LNCaP clone FGC (cell line): ENCODE results near the gene MMP23B.
"Not testable (repeated sequence)": the region's sequence is repeated elsewhere in the genome, so short reads cannot be mapped to it uniquely, and the experiment has no call there.

Source experiments
- DNase-seq: peaks from one replicate; pipeline ENCODE4 v3.0.0-alpha.2; 2011; ENCODE audit warnings: low read depth
- H3K4me3 ChIP-seq: 2 replicates; pipeline ENCODE4 v1.5.1; 2011; ENCODE audit warnings: mild to moderate bottlenecking, low read depth, low read length, control low read depth
- TF ChIP-seq, protein P1 (sequence below): IDR thresholded peaks from 2 replicates; pipeline ENCODE4 v1.5.1; 2012; ENCODE audit warnings: mild to moderate bottlenecking; ENCODE audit not compliant: control insufficient read depth, insufficient read depth; ENCODE audit errors: extremely low read depth

MMP23B gene

DNA sequence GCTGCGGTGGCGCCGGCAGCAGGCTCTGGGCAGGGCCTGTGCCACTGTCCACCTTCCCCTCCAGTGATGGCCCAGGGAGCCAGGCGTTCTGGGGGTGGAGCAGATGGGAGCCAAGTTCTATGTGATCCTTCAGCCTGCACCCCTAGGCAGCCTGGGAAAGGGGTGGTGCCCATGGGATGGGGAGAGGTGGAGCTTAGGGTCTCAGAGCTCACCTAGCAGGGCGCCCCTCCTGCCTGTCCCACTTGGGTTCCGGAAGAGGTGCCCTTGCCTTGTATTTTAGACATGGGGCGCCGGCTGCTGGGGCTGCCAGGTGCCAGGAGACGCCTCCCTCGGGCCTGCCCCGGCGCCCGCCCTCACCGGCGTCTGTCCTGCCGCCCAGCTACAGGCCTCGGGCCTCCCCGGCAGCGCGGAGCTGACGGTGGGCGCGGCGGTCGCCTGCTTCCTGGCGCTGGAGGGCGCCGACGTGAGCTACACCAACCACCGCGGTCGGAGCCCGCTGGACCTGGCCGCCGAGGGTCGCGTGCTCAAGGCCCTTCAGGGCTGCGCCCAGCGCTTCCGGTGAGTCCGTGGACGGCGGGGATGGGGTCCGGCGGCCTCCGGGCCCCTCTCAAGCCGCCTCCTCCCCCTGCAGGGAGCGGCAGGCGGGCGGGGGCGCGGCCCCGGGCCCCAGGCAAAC lies 3.1 kb upstream of the MMP23B start:
- no peak for DNase-seq
- TF ChIP-seq, protein P1, sequence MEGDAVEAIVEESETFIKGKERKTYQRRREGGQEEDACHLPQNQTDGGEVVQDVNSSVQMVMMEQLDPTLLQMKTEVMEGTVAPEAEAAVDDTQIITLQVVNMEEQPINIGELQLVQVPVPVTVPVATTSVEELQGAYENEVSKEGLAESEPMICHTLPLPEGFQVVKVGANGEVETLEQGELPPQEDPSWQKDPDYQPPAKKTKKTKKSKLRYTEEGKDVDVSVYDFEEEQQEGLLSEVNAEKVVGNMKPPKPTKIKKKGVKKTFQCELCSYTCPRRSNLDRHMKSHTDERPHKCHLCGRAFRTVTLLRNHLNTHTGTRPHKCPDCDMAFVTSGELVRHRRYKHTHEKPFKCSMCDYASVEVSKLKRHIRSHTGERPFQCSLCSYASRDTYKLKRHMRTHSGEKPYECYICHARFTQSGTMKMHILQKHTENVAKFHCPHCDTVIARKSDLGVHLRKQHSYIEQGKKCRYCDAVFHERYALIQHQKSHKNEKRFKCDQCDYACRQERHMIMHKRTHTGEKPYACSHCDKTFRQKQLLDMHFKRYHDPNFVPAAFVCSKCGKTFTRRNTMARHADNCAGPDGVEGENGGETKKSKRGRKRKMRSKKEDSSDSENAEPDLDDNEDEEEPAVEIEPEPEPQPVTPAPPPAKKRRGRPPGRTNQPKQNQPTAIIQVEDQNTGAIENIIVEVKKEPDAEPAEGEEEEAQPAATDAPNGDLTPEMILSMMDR: no peak
- H3K4me3 ChIP-seq: no peak overlapping the region

DNA sequence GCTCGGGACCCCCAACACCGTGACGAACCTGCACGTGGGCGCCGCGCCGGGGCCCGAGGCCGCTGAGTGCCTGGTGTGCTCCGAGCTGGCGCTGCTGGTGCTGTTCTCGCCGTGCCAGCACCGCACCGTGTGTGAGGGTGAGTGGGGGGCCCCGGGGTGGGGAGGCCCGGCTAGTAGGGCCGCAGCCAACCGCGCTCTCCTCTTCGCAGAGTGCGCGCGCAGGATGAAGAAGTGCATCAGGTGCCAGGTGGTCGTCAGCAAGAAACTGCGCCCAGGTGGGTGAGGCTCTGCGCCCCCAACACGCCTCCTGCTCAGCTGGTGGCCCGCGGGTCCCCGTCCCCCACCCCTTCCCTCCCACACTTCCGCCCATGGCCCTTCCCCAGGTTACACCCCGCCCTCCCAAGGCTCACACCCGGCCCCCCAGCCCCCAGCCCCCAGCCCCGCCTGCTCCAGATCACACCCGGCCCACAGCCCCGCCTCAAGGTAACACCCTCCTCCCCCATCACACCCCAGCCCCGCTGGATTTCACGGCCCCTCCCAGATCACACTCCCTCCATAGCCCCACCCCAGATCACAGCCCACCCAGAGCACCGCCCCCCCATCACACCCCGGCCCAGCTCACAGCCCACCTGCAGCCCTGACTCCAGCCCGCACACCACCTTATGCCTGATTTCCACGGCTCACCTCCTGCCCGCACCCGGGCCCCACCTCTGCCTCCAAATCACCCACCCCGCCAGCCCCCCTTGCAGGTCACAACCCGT lies 2.4 kb upstream of the MMP23B start:
- H3K4me3 ChIP-seq: no peak overlapping the region
- TF ChIP-seq, protein P1: no peak
- no peak for DNase-seq

DNA sequence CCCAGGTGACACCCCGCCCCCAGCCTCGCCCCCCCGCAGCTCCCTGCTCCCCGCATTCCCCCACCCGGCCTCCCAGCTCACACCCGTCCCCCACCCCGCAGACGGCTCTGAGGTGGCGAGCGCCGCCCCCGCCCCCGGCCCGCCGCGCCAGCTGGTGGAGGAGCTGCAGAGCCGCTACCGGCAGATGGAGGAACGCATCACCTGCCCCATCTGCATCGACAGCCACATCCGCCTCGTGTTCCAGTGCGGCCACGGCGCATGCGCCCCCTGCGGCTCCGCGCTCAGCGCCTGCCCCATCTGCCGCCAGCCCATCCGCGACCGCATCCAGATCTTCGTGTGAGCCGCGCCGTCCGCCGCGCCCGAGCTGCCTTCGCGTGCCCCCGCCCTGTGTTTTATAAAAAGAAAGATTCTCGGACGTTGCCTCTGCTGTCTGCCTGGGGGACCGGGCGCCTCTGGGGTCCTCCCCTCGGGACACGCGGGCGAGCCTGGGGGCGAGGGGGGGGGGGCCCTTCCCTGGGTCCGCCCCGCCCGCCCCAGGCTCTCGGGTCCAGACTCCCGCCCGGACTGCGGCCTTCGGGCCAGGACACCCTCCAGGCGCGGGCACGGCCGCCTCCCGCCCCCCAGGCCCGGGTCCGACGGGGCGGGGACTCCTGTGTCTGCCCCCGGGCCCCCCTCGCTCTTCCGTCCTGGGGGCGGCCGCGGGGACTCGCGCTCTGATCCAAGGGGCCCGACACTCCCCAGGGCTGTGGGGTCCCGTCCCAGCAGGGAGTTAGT lies 1.6 kb upstream of the MMP23B start:
- no peak for DNase-seq
- no peak overlapping the region for H3K4me3 ChIP-seq
- TF ChIP-seq, protein P1: no peak

DNA sequence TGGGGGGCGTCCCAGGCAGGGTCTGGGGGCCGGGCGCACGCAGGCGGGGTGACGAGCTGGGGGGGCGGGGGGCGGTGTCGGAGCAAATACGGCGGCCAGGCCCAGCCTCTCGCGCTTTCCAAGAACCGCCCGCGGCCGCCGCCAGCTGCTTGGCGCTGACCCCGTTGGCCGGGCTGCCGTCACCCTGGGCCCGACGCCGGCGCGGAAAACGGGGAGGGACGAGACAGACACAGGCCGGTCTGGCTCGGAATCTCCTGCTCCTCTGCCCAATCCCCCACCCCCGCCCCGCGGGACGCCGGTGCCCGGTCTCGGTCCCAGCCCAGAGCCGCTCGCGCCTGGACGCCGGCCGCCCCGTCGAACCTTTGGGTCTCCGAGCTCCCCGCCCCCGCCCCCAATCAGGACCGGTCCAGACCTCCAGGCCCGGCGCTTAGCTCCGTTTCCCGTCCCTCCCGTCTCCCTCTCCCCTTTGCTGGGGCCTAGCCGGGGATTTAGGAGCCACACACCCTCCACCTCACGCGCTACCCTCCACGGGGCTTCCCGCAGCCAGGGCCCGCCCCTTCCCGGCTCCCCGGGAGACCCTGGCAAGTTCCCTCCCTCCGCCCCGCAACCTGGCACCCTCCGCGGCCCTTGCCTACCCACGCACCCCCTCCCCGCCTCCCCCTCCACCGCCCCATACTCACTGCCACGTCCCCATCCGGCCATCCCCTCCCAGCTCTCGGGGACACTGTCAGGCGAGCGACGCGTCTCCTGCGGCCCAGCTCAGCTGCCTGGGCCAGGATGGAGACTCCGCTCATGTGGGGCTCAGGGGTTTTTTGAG lies 800 bp upstream of the MMP23B start:
- no peak overlapping the region for H3K4me3 ChIP-seq
- DNase-seq: no peak
- TF ChIP-seq, protein P1: no peak

DNA sequence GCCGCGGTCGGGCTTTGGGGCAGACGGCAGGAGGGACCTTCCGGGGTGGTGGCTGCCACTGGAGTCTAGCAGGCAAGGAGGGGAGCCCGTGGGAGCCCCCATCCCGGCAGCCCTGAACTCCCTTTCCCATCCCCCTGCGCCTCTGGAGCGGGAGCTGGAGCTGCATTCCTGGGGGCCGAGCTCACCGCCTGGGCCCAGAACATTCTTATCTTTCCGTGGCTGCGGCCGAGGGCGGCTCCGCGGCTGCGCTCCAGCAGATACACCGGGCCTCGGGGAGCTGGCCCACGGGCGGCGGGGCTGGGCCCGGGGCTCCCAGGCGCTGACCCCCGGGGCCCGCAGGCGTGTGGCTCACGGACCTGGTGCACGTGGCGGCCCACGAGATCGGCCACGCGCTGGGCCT lies 1.4 kb downstream of the MMP23B start:
- not testable (repeated sequence) for H3K4me3 ChIP-seq, DNase-seq

DNA sequence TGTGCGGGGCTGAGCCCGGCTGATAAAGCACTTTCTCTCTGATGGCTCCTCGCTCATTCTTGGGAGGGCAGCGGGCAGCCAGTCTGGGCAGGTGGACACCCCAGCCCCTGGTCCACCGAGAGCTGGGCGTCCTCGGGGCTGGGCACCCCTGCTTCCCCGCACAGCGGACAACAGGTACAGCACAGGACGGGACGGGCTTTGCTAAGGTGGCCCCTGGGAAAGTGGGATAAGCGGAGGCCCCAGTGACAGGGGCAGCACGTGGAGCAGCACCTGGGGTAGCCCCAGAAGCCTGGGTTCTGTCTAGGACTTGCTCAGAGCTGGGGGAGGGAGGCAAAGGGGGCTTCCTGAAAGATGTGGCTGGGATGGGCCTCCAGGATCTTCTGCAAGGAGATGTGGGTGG lies 2.6 kb downstream of the MMP23B start:
- DNase-seq, H3K4me3 ChIP-seq: not testable (repeated sequence)

DNA sequence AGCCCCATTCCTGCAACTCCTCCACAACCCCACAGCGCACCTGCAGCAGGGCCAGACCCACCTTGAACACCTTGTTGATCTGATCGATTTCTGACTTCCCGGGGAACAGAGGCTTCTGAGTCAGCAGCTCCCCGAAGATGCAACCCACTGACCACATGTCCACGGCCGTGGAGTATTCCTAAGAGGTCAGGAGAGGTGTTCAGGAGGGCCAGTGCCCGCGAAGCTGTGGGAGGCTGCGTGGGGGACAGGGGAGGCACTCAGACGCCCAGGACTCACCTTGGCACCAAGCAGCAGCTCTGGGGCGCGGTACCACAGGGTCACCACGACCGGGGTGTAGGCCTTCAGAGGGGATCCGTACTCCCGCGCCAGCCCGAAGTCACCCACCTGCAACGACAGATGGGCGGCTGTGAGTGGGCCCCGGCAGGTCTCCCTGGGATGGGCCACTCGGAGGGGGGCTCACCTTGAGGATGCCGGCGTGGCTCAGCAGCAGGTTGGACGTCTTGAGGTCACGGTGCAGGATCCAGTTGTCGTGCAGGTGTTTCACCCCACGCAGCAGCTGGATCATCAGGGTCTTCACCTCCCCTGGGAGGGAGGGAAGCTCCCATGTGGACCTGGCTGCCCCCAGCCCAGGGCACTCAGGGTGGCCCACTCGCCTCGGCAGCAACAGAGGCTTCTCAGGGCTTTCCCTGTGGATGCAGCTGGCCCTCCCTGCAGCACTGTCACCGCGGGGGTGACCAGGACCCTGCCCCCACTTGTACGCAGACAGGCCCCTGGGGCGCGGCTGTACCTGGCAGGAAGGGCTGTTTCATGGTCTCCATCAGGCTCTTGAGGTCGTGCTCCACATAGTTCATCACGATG lies 4.9 kb downstream of the MMP23B start:
- DNase-seq, H3K4me3 ChIP-seq: not testable (repeated sequence)

DNA sequence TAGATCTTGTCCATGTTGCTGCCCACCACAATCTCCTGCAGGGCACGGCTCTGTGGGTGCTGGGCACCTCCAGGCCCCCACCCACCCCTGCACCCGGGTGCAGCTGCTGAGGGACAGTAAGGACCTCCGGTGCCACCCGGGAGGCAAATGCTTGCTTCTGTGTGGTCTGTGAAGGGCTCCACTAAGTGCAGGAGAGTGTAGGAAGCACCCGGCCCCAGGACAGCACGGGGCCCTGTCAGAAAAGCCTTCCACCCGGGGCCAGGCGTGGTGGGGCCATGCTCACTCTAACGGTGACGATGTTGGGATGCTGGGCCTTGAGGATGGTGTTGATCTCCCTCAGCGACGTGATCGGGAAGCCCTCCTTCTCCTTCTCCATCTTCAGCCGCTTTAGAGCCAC lies 5.5 kb downstream of the MMP23B start:
- not testable (repeated sequence) for DNase-seq

DNA sequence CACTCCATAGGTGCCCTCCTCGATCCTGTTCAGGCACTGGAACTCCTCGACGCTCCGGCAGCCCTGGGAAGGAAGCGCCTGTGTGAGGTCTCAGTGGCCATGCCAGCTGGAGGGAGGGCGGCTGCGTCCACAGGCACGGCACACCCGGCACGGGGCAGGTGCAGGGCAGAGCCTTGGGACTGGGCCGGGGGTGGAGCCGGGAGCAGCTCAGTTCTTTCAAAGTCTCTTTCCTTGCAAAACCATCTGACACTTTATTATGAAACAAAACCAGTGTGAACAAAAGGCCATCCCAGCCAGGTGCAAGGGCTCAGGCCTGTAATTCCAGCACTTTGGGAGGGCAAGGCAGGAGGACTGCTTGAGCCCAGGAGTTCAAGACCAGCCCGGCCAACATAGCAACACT lies 6.6 kb downstream of the MMP23B start:
- DNase-seq, H3K4me3 ChIP-seq: not testable (repeated sequence)

More for the DNA sequence above, 5.5 kb downstream of the MMP23B start:
- H3K4me3 ChIP-seq: not testable (repeated sequence)

DNA sequence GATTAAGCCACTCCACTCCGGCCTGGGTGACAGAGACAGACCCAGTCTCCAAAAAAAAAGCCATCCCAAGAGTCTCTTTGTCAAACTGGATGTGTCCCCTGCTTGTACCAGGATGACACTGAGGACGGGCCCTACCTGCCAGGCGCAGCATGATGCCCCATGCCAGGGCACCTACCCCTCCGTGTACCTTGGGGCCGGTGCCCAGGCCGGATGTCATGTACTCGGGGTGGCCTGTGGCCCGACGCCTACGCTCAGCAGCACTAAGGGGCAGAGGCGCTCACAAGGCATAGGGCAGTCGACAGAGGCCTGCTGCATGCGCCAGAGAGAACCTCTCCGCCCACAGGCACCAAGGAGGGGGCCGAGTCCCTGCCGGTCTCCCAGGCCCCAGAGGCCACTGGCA lies 7.4 kb downstream of the MMP23B start:
- not testable (repeated sequence) for H3K4me3 ChIP-seq, DNase-seq

DNA sequence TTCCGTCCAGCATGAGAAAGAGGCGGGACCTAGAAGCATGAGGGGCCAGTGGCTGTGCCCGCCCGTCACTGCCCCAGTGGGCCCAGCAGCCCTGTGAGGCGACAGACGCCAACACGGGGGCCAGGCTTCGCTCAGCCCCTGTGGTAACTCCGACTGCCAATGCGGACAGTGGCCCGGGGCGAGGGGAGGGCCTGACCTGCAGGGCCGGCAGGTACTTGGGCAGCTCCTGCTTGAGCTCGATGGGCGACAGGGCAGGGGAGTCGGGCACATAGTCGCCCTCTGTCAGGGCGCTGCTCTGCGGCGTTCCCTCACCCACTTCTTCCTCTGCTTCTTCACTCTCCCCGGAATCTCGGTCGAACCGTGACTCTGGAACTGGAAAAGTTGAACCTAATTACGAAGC lies 8.1 kb downstream of the MMP23B start:
- not testable (repeated sequence) for H3K4me3 ChIP-seq, DNase-seq

DNA sequence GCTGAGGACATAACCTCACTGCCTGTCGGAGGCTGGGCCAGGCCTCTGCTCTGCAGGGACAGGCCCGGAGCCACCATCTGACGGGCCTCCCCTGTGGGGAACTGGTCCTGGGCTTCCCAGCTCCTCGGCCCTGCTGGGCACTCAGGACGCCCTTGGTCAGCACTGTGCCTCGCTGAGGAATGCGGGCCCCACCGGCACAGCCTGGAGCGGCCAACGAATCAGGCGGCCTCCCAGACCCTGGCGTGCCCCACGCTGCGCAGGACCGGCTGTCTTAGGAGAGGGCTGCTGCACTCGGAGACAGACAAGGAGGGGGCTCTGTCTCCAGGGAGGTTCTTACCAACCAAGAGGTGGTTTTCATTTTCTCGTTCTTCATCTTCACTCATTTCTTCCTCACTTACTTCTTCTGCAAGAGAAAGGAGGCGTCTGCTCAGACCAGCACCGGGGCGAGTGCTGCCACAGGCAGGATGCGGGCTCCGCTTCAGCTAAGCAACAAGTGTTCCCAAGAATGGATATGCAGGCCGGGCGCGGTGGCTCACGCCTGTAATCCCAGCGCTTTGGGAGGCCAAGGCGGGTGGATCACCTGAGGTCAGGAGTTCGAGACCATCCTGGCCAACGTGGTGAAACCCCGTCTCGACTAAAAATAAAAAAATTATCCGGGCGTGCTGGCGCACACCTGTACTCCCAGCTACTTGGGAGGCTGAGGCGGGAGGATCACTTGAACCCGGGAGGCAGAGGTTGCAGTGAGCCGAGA lies 8.9 kb downstream of the MMP23B start:
- not testable (repeated sequence) for H3K4me3 ChIP-seq, DNase-seq
